AG09319 (cell line): ENCODE results near the gene CAMK2B.
A peak's percentile ranks its signal among the peaks of the same experiment; 100 is the strongest.

Experiments used
- DNase-seq: peaks from one replicate; pipeline ENCODE4 v3.0.0-alpha.2; 2010; ENCODE audit warnings: low read depth; ENCODE audit errors: extremely low read depth
- CTCF ChIP-seq: IDR thresholded peaks from 2 replicates; pipeline ENCODE4 v1.5.1; 2011; ENCODE audit warnings: low read depth, mild to moderate bottlenecking, inconsistent platforms, low read length, moderate library complexity

Gene CAMK2B

GRCh38 chr7:44264221-44264931 lies 61.0 kb downstream of the CAMK2B start:
- no peak for DNase-seq
- no peak for TF ChIP-seq CTCF

- TF ChIP-seq CTCF = no peak
- DNase-seq = no peak
Measured at GRCh38 chr7:44263326-44264082, 61.9 kb downstream of the CAMK2B start.

- TF ChIP-seq CTCF = no peak
- DNase-seq = no peak
Measured at GRCh38 chr7:44262031-44262430, 63.4 kb downstream of the CAMK2B start.

- no peak for TF ChIP-seq CTCF
- DNase-seq = no peak
Measured at GRCh38 chr7:44261240-44261639, 64.2 kb downstream of the CAMK2B start.

GRCh38 chr7:44259547-44260457 lies 65.6 kb downstream of the CAMK2B start:
- no peak for TF ChIP-seq CTCF
- peak; percentile 82 for DNase-seq

GRCh38 chr7:44258865-44259546 lies 66.4 kb downstream of the CAMK2B start:
- DNase-seq = no peak
- no peak for TF ChIP-seq CTCF
